Pulmonary artery endothelial cell (primary cell): ENCODE measurements around the gene KLHL21. TPM values are rescaled to one million over a fixed set of nuclear protein-coding genes. Genes with fewer than 3 reads are reported as not detected.

Experiments used
- DNase-seq: peaks from one replicate; pipeline ENCODE4 v3.0.0-alpha.2; 2011; ENCODE audit warnings: low read depth, low spot score
- total RNA-seq: library from RNA; depleted of rRNA; stranded (reverse); fragments of >200 nt; gene quantifications from 2 replicates; pipeline ENCODE4 v1.2.3, GENCODE V29; 2014

The KLHL21 gene
- total RNA-seq, 1 donor from 2014 or later, result 25.3 TPM

- DNase-seq, result no peak
Measured at GRCh38 chr1:6554907-6555778, 47.5 kb downstream of the KLHL21 start, which contains the start of gene TAS1R1. Gene TAS1R1, plus strand, starts transcription at chr1:6555307. Its CDS starts 67 bp downstream, at chr1:6555374.

- DNase-seq, result peak; percentile 64
Measured at GRCh38 chr1:6554031-6554906, 48.4 kb downstream of the KLHL21 start, which contains the start of gene NOL9. Gene NOL9, minus strand, starts transcription at chr1:6554513. Its CDS starts 11 bp downstream, at chr1:6554502.

- no peak for DNase-seq
Measured at GRCh38 chr1:6547301-6547700, 55.4 kb downstream of the KLHL21 start.

- DNase-seq, result no peak
Measured at GRCh38 chr1:6546326-6546725, 56.3 kb downstream of the KLHL21 start.

GRCh38 chr1:6545276-6546112, 57.2 kb downstream of the KLHL21 start:
- no peak for DNase-seq

GRCh38 chr1:6544831-6545230, 57.8 kb downstream of the KLHL21 start:
- peak; percentile 63 for DNase-seq

Other genes starting within 250 kb of the KLHL21 start
- 57.1 and 69.0 TPM in 2 replicates for gene ACOT7, start 209.1 kb downstream of the KLHL21 start, total RNA-seq
- gene HES2, start 182.9 kb downstream of the KLHL21 start, total RNA-seq, result 18.8 and 38.6 TPM in 2 replicates
- 0.79 and 0.81 TPM in 2 replicates for gene ESPN, start 178.1 kb downstream of the KLHL21 start, total RNA-seq
- gene TNFRSF25, start 136.7 kb downstream of the KLHL21 start, total RNA-seq, result 8.4 and 8.8 TPM in 2 replicates
- 28.0 and 41.3 TPM in 2 replicates for gene PLEKHG5, start 111.2 kb downstream of the KLHL21 start, total RNA-seq
- gene NOL9, start 48.4 kb downstream of the KLHL21 start, total RNA-seq, result 22.2 and 34.1 TPM in 2 replicates
- gene TAS1R1, start 47.6 kb downstream of the KLHL21 start, total RNA-seq, result 0.07 TPM in 1 of 2 replicates, not detected in the other
- gene ZBTB48, start 22.9 kb downstream of the KLHL21 start, total RNA-seq, result 13.3 and 14.0 TPM in 2 replicates
- gene PHF13, start 10.9 kb upstream of the KLHL21 start, total RNA-seq, result 11.8 and 12.3 TPM in 2 replicates
- gene THAP3, start 22.0 kb upstream of the KLHL21 start, total RNA-seq, result 17.5 and 25.0 TPM in 2 replicates
- 46.3 and 70.1 TPM in 2 replicates for gene DNAJC11, start 98.9 kb upstream of the KLHL21 start, total RNA-seq
- gene CAMTA1, start 182.6 kb upstream of the KLHL21 start, total RNA-seq, result 36.7 and 54.0 TPM in 2 replicates